ENCODE measurements around the gene PLIN4.

Gene PLIN4

GRCh38 chr19:4504891-4505569 is 13.3 kb downstream of the PLIN4 start:
- peak; percentile 87 for DNase-seq

- no peak for DNase-seq
These were observed 14.0 kb downstream of the PLIN4 start for GRCh38 chr19:4504297-4504701.

- DNase-seq, result no peak
These were observed 14.5 kb downstream of the PLIN4 start for GRCh38 chr19:4503825-4504170.

- DNase-seq, result no peak
These were observed 15.0 kb downstream of the PLIN4 start for GRCh38 chr19:4503132-4503824.

- DNase-seq, result no peak
These were observed 15.8 kb downstream of the PLIN4 start for GRCh38 chr19:4502282-4503131.

GRCh38 chr19:4501691-4502090 is 16.6 kb downstream of the PLIN4 start:
- DNase-seq, result no peak

GRCh38 chr19:4500841-4501591 is 17.3 kb downstream of the PLIN4 start:
- DNase-seq, result no peak

- DNase-seq, result no peak
These were observed 18.4 kb downstream of the PLIN4 start for GRCh38 chr19:4499855-4500254.

GRCh38 chr19:4499318-4499717 is 19.0 kb downstream of the PLIN4 start:
- DNase-seq, result no peak

- DNase-seq, result no peak
These were observed 19.6 kb downstream of the PLIN4 start for GRCh38 chr19:4498694-4499093.

GRCh38 chr19:4497770-4498389 is 20.4 kb downstream of the PLIN4 start:
- DNase-seq, result no peak

GRCh38 chr19:4496304-4496703 is 22.0 kb downstream of the PLIN4 start:
- DNase-seq, result no peak

- no peak for DNase-seq
These were observed 22.8 kb downstream of the PLIN4 start for GRCh38 chr19:4495471-4495870.

- DNase-seq, result no peak
These were observed 23.6 kb downstream of the PLIN4 start for GRCh38 chr19:4494691-4495064.

- no peak for DNase-seq
These were observed 24.2 kb downstream of the PLIN4 start for GRCh38 chr19:4493929-4494690.

GRCh38 chr19:4493104-4493928 is 25.0 kb downstream of the PLIN4 start:
- no peak for DNase-seq

GRCh38 chr19:4492337-4493103 is 25.8 kb downstream of the PLIN4 start:
- DNase-seq, result no peak

GRCh38 chr19:4491446-4491845 is 26.8 kb downstream of the PLIN4 start:
- DNase-seq, result no peak

- no peak for DNase-seq
These were observed 29.8 kb downstream of the PLIN4 start for GRCh38 chr19:4488496-4488895.

GRCh38 chr19:4487572-4487971 is 30.7 kb downstream of the PLIN4 start:
- no peak for DNase-seq
